Gastrocnemius medialis (tissue), 4 donors: ENCODE results near the gene PRMT3.

Experiments
- CTCF ChIP-seq, 5 experiments: fragments of 450-650 bp in 3 of 5; fragments of 200-600 bp in 2 of 5; sonication (generic) in 2 of 5; IDR thresholded peaks in 4 of 5; conservative IDR thresholded peaks in 1 of 5; 1 replicate in 4 of 5; 2 replicates in 1 of 5; pipeline ENCODE4 v1.5.1; 2016 to 2019; ENCODE audit warnings: antibody characterized with exemption in 5 of 5, mild to moderate bottlenecking in 3 of 5, moderate library complexity in 3 of 5
- POLR2A ChIP-seq, 2 donors: fragments of 450-650 bp; IDR thresholded peaks; one replicate each; pipeline ENCODE4 v1.6.1; 2017; ENCODE audit warnings: antibody characterized with exemption in 2 of 2, mild to moderate bottlenecking in 2 of 2, moderate library complexity in 2 of 2

GRCh38 chr11:20488352-20488751 is 100.8 kb downstream of the PRMT3 start:
- no peak for TF ChIP-seq CTCF (IDR thresholded peaks at IDR 0.05 in 4 of 5, conservative IDR thresholded peaks at IDR 0.05 in 1 of 5)
- no peak for TF ChIP-seq POLR2A (IDR thresholded peaks at IDR 0.05)
